HFF-Myc (cell line): Measurements from ENCODE around the gene CNTLN.

ENCODE experiments used
- DNase-seq: peaks from one replicate; pipeline ENCODE4 v3.0.0-alpha.2; 2011; ENCODE audit warnings: low read depth; ENCODE audit errors: extremely low read depth
- H3K4me3 ChIP-seq: replicated peaks from 2 replicates; pipeline ENCODE4 v1.5.1; 2011; ENCODE audit warnings: low read depth, mild to moderate bottlenecking, control low read depth, low read length
- CTCF ChIP-seq: IDR thresholded peaks from 2 replicates; pipeline ENCODE4 v1.5.1; 2012; ENCODE audit warnings: mild to moderate bottlenecking, low read depth, low read length, control low read depth; ENCODE audit errors: missing control alignments

The CNTLN gene

GRCh38 chr9:17216646-17217045 lies 81.8 kb downstream of the CNTLN start:
- TF ChIP-seq CTCF = no peak
- H3K4me3 ChIP-seq = no peak overlapping the region
- DNase-seq = no peak

GRCh38 chr9:17217272-17217671 lies 82.4 kb downstream of the CNTLN start:
- H3K4me3 ChIP-seq = no peak overlapping the region
- no peak for TF ChIP-seq CTCF
- no peak for DNase-seq

- TF ChIP-seq CTCF = peak; percentile 24
- DNase-seq = no peak
- H3K4me3 ChIP-seq = no peak overlapping the region
These were observed 84.4 kb downstream of the CNTLN start for GRCh38 chr9:17219261-17219660.

- TF ChIP-seq CTCF = no peak
- no peak for DNase-seq
- H3K4me3 ChIP-seq = no peak overlapping the region
These were observed 88.1 kb downstream of the CNTLN start for GRCh38 chr9:17222932-17223331.

- H3K4me3 ChIP-seq = no peak overlapping the region
- TF ChIP-seq CTCF = no peak
- DNase-seq = no peak
These were observed 90.6 kb downstream of the CNTLN start for GRCh38 chr9:17225407-17225806.

GRCh38 chr9:17229945-17230560 lies 95.2 kb downstream of the CNTLN start:
- no peak for DNase-seq
- no peak for TF ChIP-seq CTCF

GRCh38 chr9:17230646-17231045 lies 95.8 kb downstream of the CNTLN start:
- H3K4me3 ChIP-seq = no peak overlapping the region
- DNase-seq = no peak
- TF ChIP-seq CTCF = no peak

More at GRCh38 chr9:17229945-17230560, 95.2 kb downstream of the CNTLN start:
- H3K4me3 ChIP-seq = no peak overlapping the region
